AG04449 (cell line): ENCODE measurements around the gene ARHGAP5.

ENCODE experiments used
- CTCF ChIA-PET: fragments of 350-600 bp; formaldehyde crosslinking; extraction: SDS; loops from one replicate; lab custom pipeline; 2021; ENCODE audit warnings: antibody characterized with exemption; lab: Yijun Ruan, JAX
- POLR2A ChIA-PET: fragments of 400-600, 350-600 bp; formaldehyde crosslinking; extraction: SDS; loops from one replicate; lab custom pipeline; 2020; ENCODE audit warnings: antibody characterized with exemption, inconsistent platforms; lab: Yijun Ruan, JAX
- DNase-seq: peaks from one replicate; pipeline ENCODE4 v3.0.0-alpha.2; 2010; ENCODE audit warnings: low read depth, low spot score
- H3K4me3 ChIP-seq: 2 replicates; pipeline ENCODE4 v1.5.1; 2011; ENCODE audit warnings: low read depth, mild to moderate bottlenecking, control low read depth, low read length
- TF ChIP-seq, protein P1 (sequence below): IDR thresholded peaks from one replicate; pipeline ENCODE4 v1.5.1; 2011; ENCODE audit warnings: mild to moderate bottlenecking, moderate library complexity, low read length, control low read depth, inconsistent platforms; ENCODE audit not compliant: insufficient read depth; ENCODE audit errors: missing control alignments

Gene ARHGAP5

DNA sequence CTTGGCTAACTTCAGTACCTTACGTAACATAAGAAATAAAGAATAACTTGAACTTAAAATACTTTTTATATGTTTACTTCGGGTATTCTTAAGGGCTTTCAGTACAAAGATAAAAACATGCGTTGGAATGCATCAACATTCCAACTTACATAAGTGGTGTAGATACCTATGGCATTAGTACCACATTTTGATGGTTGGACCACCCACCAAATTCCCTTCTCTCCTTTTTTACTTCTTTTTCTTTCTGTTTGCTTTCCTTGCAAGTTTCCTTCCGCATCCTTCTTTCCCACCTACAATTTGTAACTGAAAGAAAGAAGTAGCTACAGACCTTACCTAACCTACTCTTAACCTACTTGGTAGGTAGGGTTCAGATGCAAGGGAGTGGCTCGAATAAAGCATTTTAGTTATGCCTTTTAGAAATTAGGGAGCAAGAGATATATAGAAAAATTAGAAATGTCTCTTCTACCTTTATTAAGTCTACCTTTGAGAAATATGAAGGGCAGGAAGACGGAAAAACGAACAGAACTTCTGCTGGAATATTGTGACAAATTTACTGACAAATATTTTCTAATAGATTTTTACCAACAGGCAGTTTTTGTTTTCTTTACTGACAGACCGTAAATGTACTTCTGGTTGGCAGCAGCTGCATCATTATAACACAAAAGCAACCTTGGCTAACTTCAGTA, 2.1 kb upstream of the ARHGAP5 start:
- ChIA-PET CTCF (interaction anchor here (1.3 to 12.2 kb wide), 3 partner anchors 28 to 396 kb away, joined by 3 to 236 read pairs (median 7); no protein-coding TSS in a partner anchor), POLR2A (no interaction called here)
- peak overlapping the region; percentile 75 for H3K4me3 ChIP-seq
- DNase-seq = no peak
- TF ChIP-seq, protein P1, sequence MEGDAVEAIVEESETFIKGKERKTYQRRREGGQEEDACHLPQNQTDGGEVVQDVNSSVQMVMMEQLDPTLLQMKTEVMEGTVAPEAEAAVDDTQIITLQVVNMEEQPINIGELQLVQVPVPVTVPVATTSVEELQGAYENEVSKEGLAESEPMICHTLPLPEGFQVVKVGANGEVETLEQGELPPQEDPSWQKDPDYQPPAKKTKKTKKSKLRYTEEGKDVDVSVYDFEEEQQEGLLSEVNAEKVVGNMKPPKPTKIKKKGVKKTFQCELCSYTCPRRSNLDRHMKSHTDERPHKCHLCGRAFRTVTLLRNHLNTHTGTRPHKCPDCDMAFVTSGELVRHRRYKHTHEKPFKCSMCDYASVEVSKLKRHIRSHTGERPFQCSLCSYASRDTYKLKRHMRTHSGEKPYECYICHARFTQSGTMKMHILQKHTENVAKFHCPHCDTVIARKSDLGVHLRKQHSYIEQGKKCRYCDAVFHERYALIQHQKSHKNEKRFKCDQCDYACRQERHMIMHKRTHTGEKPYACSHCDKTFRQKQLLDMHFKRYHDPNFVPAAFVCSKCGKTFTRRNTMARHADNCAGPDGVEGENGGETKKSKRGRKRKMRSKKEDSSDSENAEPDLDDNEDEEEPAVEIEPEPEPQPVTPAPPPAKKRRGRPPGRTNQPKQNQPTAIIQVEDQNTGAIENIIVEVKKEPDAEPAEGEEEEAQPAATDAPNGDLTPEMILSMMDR = no peak

DNA sequence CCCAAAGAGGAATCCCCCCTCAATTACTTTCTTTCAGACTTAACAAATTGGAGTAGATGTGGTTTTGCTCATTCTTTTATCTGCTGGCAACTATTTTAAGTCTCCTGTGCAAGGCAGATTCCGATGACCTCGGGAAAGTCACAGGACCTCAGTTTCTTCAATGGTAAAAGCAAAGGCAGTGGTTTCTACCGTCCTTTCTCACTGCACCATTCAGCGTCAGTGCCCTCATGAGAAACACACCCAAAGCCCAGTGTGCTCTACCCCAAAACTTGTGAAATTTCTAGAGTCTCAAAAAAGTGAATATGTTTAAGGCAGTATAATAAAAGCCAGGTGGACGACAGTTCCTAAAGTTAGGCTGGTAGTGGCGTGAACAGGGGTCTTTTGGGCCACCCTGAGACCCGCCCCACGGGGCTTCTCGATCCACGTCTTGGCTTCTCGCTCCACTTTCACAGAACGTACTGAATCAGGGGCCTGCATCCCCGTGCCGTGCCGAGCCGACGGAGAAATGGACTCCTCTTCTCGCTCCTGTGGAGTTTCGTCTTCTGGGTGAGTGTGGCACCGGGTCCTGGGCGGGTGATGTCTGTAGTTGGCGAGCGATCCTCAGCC, 1.3 kb upstream of the ARHGAP5 start:
- DNase-seq = no peak
- ChIA-PET POLR2A (interaction anchor here (0.8 to 1.2 kb wide), 4 partner anchors 34 to 394 kb away, joined by 3 to 5 read pairs (median 4); partner anchors contain the start of genes RNU6-7 and RNU6-8), CTCF (interaction anchor here (0.7 to 12.2 kb wide), 9 partner anchors 38 to 626 kb away, joined by 3 to 236 read pairs (median 3); no protein-coding TSS in a partner anchor)
- H3K4me3 ChIP-seq = peak overlapping the region; percentile 75
- TF ChIP-seq, protein P1 = no peak

DNA sequence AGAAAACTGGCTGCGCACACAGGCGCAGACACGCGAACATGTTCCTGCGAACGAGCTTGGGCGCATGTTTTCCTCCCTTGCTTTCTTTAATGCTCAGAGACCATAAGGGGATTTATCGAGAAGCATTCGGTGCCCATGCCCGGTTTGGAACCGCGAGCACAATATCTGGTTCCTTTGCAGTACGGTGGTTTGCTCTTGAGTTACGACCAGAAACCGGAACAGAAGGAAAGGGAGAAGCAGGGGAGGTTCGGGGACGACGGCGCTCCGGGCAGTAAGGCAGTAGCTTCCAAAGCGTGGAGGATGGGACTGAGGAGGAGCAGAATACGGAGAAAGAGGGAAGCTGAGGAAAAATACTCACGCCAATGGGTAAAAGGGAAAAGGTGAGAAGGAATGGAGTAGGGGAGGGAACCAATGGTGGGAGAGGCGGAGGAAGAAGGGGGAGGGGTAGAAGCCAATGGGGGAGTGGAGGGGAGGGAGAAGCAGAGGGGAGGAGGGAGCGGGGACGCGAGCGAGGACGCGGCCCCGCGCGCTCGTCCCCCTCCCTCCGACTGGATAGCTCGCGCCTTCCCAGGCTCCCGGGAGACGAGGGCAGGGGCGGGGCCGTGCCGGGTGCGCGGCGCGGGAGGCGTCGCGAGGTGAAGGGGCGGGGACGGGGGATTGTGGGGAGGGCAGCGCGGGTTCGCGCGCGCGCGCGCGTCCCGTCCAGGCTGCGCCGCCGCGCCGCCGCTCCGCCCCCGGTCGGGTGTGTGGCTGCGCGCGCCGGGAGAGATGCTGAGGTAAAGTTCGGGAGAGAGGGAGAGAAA, 625 bp upstream of the ARHGAP5 start:
- CTCF ChIA-PET = interaction anchor here (0.7 to 12.2 kb wide), 9 partner anchors 28 to 627 kb away, joined by 3 to 236 read pairs (median 3); no protein-coding TSS in a partner anchor
- peak; percentile 69 for DNase-seq
- TF ChIP-seq, protein P1 = no peak
- POLR2A ChIA-PET = interaction anchor here (0.6 to 1.2 kb wide), 7 partner anchors 34 to 657 kb away, joined by 3 to 5 read pairs (median 3); partner anchors contain the start of genes RNU6-7 and RNU6-8
- H3K4me3 ChIP-seq = peak overlapping the region; percentile 89

DNA sequence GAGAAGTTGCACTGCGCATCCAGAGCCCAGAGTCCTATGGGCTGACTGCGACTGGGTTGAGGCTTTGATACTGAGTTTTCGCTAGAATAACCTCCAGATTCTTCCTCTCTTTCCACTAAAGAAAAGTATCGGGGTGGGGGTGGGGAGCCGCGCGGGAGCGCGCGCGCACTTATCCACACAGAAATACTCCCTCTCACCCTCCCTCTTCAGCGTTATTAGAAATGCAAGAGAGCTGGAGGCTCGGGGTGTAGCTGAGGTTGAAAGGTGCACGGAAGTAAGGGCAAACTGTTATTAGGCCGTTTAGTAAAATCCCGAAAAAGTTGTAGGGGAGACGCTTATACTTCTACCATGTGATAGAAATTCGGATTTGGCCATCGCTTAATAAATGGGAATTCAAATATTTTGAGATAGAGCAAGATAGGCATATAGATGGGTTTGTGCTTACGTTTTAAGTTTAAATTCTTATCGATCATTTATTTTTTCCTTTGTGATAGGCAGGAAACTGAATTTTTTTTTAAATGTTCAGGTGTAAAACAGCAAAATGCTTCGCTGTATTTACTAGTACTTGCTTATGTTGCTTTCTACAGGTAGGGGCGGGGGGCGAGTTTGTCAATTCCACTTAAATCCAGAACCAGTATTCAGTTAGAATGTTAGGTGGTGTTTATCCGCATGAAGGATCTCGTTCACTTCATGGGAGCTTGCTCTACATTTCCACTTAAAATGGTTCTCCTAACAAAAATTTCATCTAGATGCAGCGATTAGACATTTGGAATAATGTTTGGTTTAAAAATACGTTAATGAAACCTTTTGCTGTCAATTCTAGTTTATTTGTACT, 1.1 kb downstream of the ARHGAP5 start:
- TF ChIP-seq, protein P1 = no peak
- H3K4me3 ChIP-seq = peak overlapping the region; percentile 89
- ChIA-PET CTCF (interaction anchor here (0.6 to 1.7 kb wide), 6 partner anchors 144 to 367 kb away, joined by 3 to 13 read pairs (median 3); no protein-coding TSS in a partner anchor), POLR2A (interaction anchor here (1.2 kb wide), 1 partner anchor 9 kb away, joined by 5 read pairs; no protein-coding TSS in a partner anchor)
- no peak for DNase-seq

DNA sequence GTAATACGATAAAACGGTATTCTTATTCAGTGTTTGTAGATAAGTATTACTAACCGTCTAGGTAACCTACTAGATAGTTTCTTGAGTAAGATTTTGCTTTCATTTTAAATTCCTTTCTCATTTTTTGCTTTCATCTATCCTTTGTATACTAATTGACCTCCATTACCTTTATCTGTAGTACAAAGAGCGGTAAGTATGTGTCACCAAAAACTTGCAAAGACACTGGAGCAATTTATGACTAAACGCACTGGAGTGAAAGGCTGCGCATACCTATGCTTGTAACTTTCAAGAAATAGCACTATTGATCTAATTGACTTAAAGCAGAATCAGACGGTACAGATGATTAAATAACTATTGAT, 1.7 kb downstream of the ARHGAP5 start:
- TF ChIP-seq, protein P1 = no peak
- POLR2A ChIA-PET = interaction anchor here (1.2 kb wide), 1 partner anchor 9 kb away, joined by 5 read pairs; no protein-coding TSS in a partner anchor
- peak overlapping the region; percentile 89 for H3K4me3 ChIP-seq

More for the DNA sequence above, 1.7 kb downstream of the ARHGAP5 start:
- DNase-seq = no peak
- CTCF ChIA-PET = interaction anchor here (1.7 kb wide), 1 partner anchor 172 kb away, joined by 5 read pairs; no protein-coding TSS in a partner anchor
